Coronary artery (tissue), 2 donors: ENCODE measurements around the gene RNF213.

Experiments used
- DNase-seq: peaks from one replicate; pipeline ENCODE4 v3.0.0-alpha.2; 2017; ENCODE audit warnings: low spot score
- H3K27ac ChIP-seq, 2 donors: fragments of 200-600 bp; sonication (generic); one replicate each; pipeline ENCODE4 v1.5.1; 2016 to 2019
- H3K4me3 ChIP-seq: fragments of 200-600 bp; sonication (generic); 2 replicates; pipeline ENCODE4 v1.5.1; 2016; ENCODE audit warnings: mild to moderate bottlenecking, moderate library complexity
- TF ChIP-seq, protein P1 (sequence below): fragments of 200-600 bp; sonication (generic); IDR thresholded peaks from one replicate; pipeline ENCODE4 v1.5.1; 2019; ENCODE audit warnings: antibody characterized with exemption

RNF213 gene

DNA sequence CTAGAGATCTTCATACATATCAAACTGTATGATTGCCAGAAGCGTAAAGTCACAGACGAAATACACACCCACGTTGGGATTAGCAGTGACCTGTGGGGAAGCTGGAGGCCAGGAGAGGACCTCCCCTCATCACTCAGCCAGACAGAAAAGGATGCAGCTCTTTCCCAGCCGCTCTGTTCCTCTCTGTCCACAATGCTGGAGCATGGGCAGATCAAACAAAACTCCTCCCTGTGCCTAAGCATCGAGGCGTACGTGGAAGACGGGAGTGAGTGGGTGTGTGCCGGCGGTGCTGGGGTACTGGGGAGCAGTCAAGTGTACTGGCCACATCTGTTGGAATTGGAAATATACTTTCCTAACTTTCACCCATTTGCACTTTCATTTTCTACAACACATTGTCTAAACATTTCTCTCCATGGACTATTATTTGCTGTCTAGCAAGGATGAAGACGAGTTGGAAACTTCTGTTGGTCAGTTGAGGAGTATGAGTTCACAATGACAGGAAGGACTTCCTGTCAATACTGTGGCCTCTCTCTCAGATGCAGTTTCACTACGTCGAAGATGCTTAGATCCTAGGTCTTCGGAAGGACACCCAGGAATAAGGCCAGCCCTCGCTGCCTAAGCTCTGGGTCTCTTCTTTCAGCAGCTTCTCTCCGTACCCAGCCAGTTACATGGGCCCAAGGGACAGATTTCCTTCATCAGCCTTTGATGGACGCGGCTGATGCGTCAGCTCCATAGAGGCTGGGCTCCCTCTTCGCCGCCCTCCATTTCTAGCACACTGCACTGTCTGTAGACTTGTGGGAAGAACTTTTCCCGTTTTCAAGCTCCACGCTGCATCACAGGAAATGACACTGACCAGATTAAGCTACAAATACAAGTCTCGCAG, 123.7 kb downstream of the RNF213 start:
- DNase-seq: peak; percentile 61
- H3K27ac ChIP-seq: no peak overlapping the region
- TF ChIP-seq, protein P1, sequence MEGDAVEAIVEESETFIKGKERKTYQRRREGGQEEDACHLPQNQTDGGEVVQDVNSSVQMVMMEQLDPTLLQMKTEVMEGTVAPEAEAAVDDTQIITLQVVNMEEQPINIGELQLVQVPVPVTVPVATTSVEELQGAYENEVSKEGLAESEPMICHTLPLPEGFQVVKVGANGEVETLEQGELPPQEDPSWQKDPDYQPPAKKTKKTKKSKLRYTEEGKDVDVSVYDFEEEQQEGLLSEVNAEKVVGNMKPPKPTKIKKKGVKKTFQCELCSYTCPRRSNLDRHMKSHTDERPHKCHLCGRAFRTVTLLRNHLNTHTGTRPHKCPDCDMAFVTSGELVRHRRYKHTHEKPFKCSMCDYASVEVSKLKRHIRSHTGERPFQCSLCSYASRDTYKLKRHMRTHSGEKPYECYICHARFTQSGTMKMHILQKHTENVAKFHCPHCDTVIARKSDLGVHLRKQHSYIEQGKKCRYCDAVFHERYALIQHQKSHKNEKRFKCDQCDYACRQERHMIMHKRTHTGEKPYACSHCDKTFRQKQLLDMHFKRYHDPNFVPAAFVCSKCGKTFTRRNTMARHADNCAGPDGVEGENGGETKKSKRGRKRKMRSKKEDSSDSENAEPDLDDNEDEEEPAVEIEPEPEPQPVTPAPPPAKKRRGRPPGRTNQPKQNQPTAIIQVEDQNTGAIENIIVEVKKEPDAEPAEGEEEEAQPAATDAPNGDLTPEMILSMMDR: no peak

DNA sequence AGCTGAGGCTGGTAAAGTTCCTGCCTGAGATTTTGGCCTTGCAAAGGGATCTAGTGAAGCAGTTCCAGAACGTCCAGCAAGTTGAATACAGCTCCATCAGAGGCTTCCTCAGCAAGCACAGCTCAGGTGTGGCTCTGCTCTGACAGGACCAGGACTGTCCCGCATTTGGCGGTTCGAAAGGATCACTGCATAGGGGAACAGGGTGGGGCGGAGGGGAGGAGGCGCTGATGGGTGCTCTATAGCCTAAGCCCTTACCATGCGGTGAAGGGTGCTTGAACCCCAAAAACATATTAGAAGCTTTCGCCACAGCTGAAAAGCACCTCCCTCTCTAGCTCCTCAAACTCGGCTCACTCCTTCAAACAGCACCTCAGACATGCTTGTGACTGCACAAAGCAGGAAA, 124.4 kb downstream of the RNF213 start:
- DNase-seq: peak; percentile 54
- TF ChIP-seq, protein P1: no peak

More for the DNA sequence above, 123.7 kb downstream of the RNF213 start:
- no peak overlapping the region for H3K4me3 ChIP-seq

DNA sequence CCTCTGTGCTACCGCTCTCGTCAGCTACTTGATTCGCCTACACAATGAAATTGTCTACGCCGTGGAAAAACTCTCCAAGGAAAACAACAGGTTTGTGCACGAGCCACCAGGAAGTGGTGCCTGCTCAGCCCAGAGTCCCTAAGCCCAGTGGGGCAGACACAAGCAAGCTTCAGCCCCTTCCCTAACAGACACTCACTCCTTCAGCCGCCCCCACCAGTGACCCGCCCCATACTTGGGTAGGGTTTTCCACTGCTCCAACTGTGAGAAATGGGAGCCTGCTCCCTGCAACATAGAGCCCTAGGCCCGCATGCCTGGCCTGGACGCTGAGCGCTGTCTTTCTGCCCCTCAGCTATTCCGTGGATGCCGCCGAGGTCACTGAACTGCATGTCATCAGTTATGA, 125.7 kb downstream of the RNF213 start:
- no peak overlapping the region for H3K27ac ChIP-seq
- peak; percentile 65 for DNase-seq
- TF ChIP-seq, protein P1: no peak
- no peak overlapping the region for H3K4me3 ChIP-seq

More for the DNA sequence above, 124.4 kb downstream of the RNF213 start:
- Histone ChIP-seq H3K27ac (no peak overlapping the region), H3K4me3 (no peak overlapping the region)

DNA sequence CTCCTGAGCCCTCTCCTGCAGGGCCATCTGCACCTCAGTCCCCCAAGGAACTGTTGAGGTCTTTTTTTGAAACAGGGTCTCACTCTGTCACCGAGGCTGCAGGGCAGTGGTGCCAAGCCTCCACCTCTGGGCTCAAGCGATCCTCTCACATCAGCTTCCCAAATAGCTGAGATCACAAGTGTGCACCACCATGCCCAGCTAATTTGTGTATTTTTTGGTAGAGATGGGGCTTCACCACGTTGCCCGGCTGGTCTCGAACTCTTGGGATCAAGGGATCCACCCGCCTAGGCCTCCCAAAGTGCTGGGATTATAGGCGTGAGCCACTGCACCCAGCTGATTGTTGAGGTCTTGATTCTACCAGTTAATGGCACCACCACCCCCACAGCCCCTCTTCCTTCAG, 126.4 kb downstream of the RNF213 start:
- H3K27ac ChIP-seq: no peak overlapping the region
- DNase-seq: peak; percentile 70
- TF ChIP-seq, protein P1: no peak

DNA sequence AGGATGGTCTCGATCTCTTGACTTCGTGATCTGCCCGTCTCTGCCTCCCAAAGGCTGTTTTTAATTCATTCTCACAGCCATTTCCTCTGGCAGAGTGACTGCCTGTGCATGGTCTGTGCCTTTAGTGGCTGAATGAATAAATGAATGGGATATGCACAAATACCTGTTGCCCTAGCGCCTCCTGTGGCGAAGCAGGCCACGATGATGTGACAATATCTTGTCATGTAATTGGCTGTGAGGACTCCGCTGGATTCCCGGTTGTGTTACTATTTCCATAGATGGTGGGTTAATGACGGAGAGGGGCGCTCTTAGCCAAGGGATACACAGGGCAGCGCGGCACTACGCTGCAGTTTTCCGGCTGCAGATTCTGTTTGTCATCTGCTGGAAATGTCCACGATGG, 127.5 kb downstream of the RNF213 start:
- TF ChIP-seq, protein P1: no peak
- no peak overlapping the region for H3K27ac ChIP-seq
- H3K4me3 ChIP-seq: no peak overlapping the region
- peak; percentile 43 for DNase-seq

More for the DNA sequence above, 126.4 kb downstream of the RNF213 start:
- no peak overlapping the region for H3K4me3 ChIP-seq

DNA sequence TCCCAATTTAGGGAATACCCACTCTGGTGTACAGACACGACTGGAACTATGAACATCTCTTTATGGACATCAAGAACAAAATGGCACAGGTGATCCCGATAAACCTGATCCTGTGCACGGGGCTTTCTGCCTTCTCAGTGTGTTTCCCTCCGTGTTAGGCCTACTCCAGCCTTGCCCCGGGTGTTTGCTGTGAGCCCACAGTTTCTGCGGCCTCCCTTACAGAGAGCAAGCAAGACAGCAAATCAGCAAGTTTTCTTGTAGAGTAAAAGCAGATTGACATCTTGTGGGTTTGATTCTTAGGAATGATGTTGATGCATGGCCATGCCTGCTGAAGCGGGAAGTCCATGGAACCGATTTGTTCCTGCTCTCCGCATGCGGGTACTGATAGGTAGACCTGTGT, 127.9 kb downstream of the RNF213 start:
- no peak overlapping the region for H3K27ac ChIP-seq
- H3K4me3 ChIP-seq: no peak overlapping the region
- DNase-seq: peak; percentile 52
- TF ChIP-seq, protein P1: no peak
